Body of pancreas (tissue), 4 donors: ENCODE data around the gene SCAPER.
"Not testable (repeated sequence)": the region's sequence is repeated elsewhere in the genome, so short reads cannot be mapped to it uniquely, and the experiment has no call there.

Experiments used
- POLR2A ChIP-seq, 3 donors: fragments of 450-650 bp; IDR thresholded peaks; one replicate each; pipeline ENCODE4 v1.6.1; 2016; ENCODE audit warnings: antibody characterized with exemption in 3 of 3, mild to moderate bottlenecking in 2 of 3
- TF ChIP-seq, protein P1 (sequence below), 7 experiments: fragments of 450-650 bp in 4 of 7; fragments of 200-600 bp in 3 of 7; sonication (generic) in 3 of 7; IDR thresholded peaks; one replicate each; pipeline ENCODE4 v1.5.1; 2016 to 2019; ENCODE audit warnings: antibody characterized with exemption in 7 of 7

- not testable (repeated sequence) for TF ChIP-seq POLR2A (IDR thresholded peaks at IDR 0.05)
- TF ChIP-seq, protein P1, sequence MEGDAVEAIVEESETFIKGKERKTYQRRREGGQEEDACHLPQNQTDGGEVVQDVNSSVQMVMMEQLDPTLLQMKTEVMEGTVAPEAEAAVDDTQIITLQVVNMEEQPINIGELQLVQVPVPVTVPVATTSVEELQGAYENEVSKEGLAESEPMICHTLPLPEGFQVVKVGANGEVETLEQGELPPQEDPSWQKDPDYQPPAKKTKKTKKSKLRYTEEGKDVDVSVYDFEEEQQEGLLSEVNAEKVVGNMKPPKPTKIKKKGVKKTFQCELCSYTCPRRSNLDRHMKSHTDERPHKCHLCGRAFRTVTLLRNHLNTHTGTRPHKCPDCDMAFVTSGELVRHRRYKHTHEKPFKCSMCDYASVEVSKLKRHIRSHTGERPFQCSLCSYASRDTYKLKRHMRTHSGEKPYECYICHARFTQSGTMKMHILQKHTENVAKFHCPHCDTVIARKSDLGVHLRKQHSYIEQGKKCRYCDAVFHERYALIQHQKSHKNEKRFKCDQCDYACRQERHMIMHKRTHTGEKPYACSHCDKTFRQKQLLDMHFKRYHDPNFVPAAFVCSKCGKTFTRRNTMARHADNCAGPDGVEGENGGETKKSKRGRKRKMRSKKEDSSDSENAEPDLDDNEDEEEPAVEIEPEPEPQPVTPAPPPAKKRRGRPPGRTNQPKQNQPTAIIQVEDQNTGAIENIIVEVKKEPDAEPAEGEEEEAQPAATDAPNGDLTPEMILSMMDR (IDR thresholded peaks at IDR 0.05): not testable (repeated sequence)
Observed at GRCh38 chr15:76899176-76899930, 5.8 kb downstream of the SCAPER start.
